ENCODE results near the gene CNPY1.

DNA sequence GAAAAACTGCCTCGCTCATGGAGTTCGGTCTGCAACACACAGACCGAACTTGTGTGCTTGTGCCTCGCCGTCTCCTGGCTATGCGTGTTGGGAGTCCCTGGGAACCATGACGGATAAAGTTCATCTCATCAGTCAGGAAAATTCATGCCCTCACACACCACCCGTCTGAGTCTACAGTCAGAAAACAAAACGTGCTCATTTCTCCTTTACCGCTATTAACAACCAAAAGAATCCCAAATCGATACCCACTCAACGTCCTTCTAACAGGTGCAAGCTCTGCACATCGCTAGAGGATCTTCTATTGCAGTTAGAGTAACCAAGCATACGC lies 13.6 kb downstream of the CNPY1 start:
- TF ChIP-seq POLR2A (IDR thresholded peaks at IDR 0.05; ENCODE audit: low read length) (no peak), GATA1 (IDR thresholded peaks at IDR 0.05; ENCODE audit: low read depth, low read length) (no peak)

All from erythroblast (primary cell).